Stomach (tissue), 9 donors: ENCODE measurements around the gene MICALL2. TPM values are rescaled to one million over a fixed set of nuclear protein-coding genes. Genes with fewer than 3 reads are reported as not detected.

ENCODE experiments used
- DNase-seq, 2 donors: peaks; one replicate each; pipeline versions ENCODE4 v3.0.0 to v3.0.0-alpha.2; 2013 to 2019
- H3K27ac ChIP-seq, 5 donors: fragments of 200-600 bp in 4 of 5; sonication (generic) in 4 of 5; one replicate each; pipeline ENCODE4 v1.5.1; 2013 to 2019; ENCODE audit warnings: mild to moderate bottlenecking in 1 of 5, moderate library complexity in 1 of 5
- H3K27me3 ChIP-seq, 3 donors: fragments of 200-600 bp; sonication (generic); one replicate each; pipeline ENCODE4 v1.5.1; 2017 to 2019; ENCODE audit warnings: mixed run types in 1 of 3
- H3K36me3 ChIP-seq, 4 donors: fragments of 200-600 bp; sonication (generic); 1 replicate in 3 of 4; 2 replicates in 1 of 4; pipeline ENCODE4 v1.5.1; 2016 to 2019
- H3K4me1 ChIP-seq, 4 donors: fragments of 200-600 bp; sonication (generic); one replicate each; pipeline ENCODE4 v1.5.1; 2016 to 2019
- H3K4me3 ChIP-seq, 4 donors: fragments of 200-600 bp; sonication (generic) in 3 of 4; one replicate each; pipeline ENCODE4 v1.5.1; 2016 to 2019; ENCODE audit warnings: mild to moderate bottlenecking in 1 of 4
- H3K9me3 ChIP-seq, 4 donors: fragments of 200-600 bp; sonication (generic); one replicate each; pipeline ENCODE4 v1.5.1; 2016 to 2019
- EP300 ChIP-seq: sonication (generic); formaldehyde crosslinking; IDR thresholded peaks from one replicate; pipeline ENCODE4 v1.6.1; 2017; ENCODE audit warnings: antibody characterized with exemption
- POLR2A ChIP-seq, 4 donors: fragments of 450-650 bp; IDR thresholded peaks; one replicate each; pipeline ENCODE4 v1.6.1; 2016; ENCODE audit warnings: antibody characterized with exemption in 4 of 4, control low read depth in 2 of 4, mild to moderate bottlenecking in 1 of 4, moderate library complexity in 1 of 4
- POLR2AphosphoS5 ChIP-seq, 3 donors: sonication (generic); formaldehyde crosslinking; IDR thresholded peaks; one replicate each; pipeline ENCODE4 v1.6.1; 2016; ENCODE audit warnings: antibody characterized with exemption in 3 of 3
- WGBS, 5 donors: extraction: QIAGEN DNeasy Blood & Tissue Kit in 3 of 5; methylation state at CpG; one replicate each; pipeline versions ENCODE4 v1.1.5 to v1.1.7; 2013 to 2018; 5-methylcytosine and 5-hydroxymethylcytosine counted together
- intact Hi-C: fragments of 100-400 bp; cut with DNase I; formaldehyde crosslinking; loops from one replicate; pipeline ENCODE4 v1.15.1; 2023; ENCODE audit warnings: low total_unique reads
- polyA plus RNA-seq, 3 donors: library from polyadenylated mRNA; stranded (reverse); fragments of 200-250 nt; gene quantifications; one replicate each; pipeline ENCODE4 v1.2.3, GENCODE V29; 2013
- total RNA-seq, 5 donors: library from RNA; depleted of rRNA; stranded (reverse); fragments of >200 nt; gene quantifications; one replicate each; pipeline versions ENCODE4 v1.1.0 to v1.2.3, GENCODE V29; 2014 to 2016
- TF ChIP-seq, protein P1 (sequence below), 7 experiments: fragments of 450-650 bp in 4 of 7; fragments of 200-600 bp in 3 of 7; sonication (generic) in 3 of 7; IDR thresholded peaks; one replicate each; pipeline ENCODE4 v1.5.1; 2016 to 2019; ENCODE audit warnings: antibody characterized with exemption in 7 of 7, control low read depth in 2 of 7, mild to moderate bottlenecking in 1 of 7
- donor health status: healthy with polysubstance abuse.
- donor health status: Bipolar disorder and iron deficiency.
- donor health status: healthy.

MICALL2 gene
- total and polyA plus RNA-seq, 8 donors: 30.7 to 263 (median 102) TPM

DNA sequence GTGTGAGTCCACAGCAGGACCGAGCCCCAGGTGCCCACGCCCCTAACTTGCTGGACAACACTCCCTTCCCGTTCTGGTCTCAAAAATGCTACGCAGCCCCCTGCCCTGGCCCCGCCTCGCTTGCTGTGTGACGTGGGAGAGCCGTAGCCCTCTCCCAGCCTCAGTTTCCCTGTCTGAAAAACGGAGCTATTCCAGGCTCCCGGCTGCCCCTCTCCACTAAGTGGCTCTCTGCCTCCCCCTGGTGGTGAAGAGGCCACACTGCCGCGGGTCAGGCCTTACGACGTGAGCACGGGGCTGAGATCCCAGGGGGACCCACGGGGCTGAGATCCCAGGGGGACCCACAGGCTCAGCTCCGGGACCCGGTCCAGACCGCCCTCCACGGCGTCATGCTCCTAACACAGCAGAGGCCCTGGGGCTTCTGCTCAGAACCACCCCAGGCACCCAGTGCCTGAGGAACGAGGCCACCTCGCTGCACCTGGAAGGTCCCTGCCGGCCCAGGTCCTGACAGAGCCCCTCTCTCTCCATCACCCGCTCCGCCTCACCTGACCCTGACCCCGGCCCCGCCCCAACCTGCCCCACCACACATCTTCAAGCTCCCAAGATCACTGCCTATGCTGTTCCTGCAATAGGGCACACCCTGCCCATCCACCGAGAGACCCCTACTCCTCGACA lies 26.7 kb downstream of the MICALL2 start:
- WGBS, 5 donors: 16 to 22% (median 17%) methylated on average over 17 to 30 of the region's 30 CpGs
- no peak overlapping the region for H3K4me3 ChIP-seq
- peak; percentile 82 to 85 for DNase-seq
- H3K4me1 ChIP-seq: peaks cover 0 to 17% (median 14%) of the 10 kb centered on the region in 4 donors
- H3K9me3 ChIP-seq: no peaks in the 10 kb centered on the region
- intact Hi-C loops: no loop called here
- peaks cover 10 to 39% (median 33%) of the 10 kb centered on the region in 4 donors for H3K36me3 ChIP-seq
- peaks cover 0 to 46% (median 26%) of the 10 kb centered on the region in 3 donors for H3K27me3 ChIP-seq
- no peak overlapping the region for H3K27ac ChIP-seq
- TF ChIP-seq POLR2AphosphoS5 (IDR thresholded peaks at IDR 0.05) (peak in 1 of 3 donors; percentile 45), EP300 (no peak), POLR2A (IDR thresholded peaks at IDR 0.05) (no peak)
- TF ChIP-seq, protein P1, sequence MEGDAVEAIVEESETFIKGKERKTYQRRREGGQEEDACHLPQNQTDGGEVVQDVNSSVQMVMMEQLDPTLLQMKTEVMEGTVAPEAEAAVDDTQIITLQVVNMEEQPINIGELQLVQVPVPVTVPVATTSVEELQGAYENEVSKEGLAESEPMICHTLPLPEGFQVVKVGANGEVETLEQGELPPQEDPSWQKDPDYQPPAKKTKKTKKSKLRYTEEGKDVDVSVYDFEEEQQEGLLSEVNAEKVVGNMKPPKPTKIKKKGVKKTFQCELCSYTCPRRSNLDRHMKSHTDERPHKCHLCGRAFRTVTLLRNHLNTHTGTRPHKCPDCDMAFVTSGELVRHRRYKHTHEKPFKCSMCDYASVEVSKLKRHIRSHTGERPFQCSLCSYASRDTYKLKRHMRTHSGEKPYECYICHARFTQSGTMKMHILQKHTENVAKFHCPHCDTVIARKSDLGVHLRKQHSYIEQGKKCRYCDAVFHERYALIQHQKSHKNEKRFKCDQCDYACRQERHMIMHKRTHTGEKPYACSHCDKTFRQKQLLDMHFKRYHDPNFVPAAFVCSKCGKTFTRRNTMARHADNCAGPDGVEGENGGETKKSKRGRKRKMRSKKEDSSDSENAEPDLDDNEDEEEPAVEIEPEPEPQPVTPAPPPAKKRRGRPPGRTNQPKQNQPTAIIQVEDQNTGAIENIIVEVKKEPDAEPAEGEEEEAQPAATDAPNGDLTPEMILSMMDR (IDR thresholded peaks at IDR 0.05): peak in 5 of 7 experiments; percentile 83 to 97 (median 97)

DNA sequence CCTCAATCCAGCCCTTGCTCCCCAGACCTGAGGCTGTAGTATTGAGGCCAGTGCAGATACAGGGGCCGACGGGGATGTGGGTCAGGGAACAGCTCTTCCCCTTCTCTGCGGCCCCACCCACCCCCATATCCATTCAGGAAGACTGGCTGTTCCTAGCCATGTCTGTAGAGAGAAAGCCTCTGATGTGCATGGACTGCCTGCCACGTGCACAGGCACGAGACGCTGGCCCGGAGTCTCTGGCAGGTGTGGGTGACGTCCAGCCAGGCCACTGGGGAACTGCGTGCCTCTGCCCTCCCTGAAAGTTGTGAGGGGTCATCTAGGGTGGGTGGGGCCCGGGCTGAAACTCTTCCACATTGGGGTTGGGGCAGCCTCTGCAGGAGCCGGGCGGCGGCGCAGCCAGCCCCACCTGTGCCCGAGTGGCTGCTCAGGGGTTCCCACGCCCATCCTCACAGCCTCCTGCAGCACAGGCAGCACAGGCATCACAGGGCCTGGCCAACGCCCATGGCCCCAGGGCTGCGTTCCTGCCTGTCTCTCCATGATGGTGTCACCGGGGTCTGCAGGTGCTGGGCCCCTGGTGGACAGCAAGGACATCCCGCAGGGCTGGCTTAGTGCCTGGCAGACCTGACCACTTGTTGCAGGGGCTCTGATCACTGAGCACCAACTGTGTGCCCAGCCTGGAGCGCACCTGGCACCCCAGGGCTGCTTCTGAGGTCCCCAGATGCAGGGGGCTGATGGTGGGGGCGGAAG lies 27.5 kb downstream of the MICALL2 start:
- peaks cover 3 to 32% (median 26%) of the 10 kb centered on the region in 4 donors for H3K36me3 ChIP-seq
- intact Hi-C loops: no loop called here

DNA sequence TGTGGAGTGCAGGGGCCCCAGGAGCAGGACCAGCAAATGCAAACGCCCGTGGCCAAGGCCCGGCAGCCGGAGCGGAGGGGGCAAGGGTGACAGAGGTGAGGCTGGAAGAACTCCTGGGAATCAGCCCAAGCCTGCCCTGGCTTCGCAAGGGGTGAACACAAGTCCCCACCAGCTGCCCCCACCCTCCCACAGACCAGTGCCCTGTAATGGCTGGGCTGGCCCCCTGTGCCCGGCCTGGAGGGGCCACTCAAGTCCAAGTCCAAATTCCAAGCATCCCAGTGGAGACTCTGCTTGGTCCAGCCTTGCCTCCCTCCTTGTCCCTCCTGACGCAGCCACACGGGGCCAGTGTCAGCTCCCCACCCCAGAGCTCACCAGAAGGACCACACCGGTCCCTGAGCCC lies 28.0 kb downstream of the MICALL2 start:
- Histone ChIP-seq H3K4me3 (no peak overlapping the region), H3K36me3 (peaks cover 0 to 26% (median 20%) of the 10 kb centered on the region in 4 donors), H3K27ac (no peak overlapping the region), H3K27me3 (peaks cover 0 to 48% (median 26%) of the 10 kb centered on the region in 3 donors), H3K4me1 (peaks cover 0 to 17% (median 14%) of the 10 kb centered on the region in 4 donors), H3K9me3 (no peaks in the 10 kb centered on the region)
- DNase-seq: no peak
- WGBS, 5 donors: 30 to 47% (median 34%) methylated on average over 6 to 10 of the region's 10 CpGs
- intact Hi-C loops: no loop called here
- TF ChIP-seq POLR2A (IDR thresholded peaks at IDR 0.05) (no peak), POLR2AphosphoS5 (IDR thresholded peaks at IDR 0.05) (no peak)
- TF ChIP-seq, protein P1 (IDR thresholded peaks at IDR 0.05): no peak

More for the DNA sequence above, 27.5 kb downstream of the MICALL2 start:
- H3K9me3 ChIP-seq: no peaks in the 10 kb centered on the region
- no peak overlapping the region for H3K4me3 ChIP-seq
- H3K27me3 ChIP-seq: peaks cover 0 to 46% (median 26%) of the 10 kb centered on the region in 3 donors
- H3K4me1 ChIP-seq: peaks cover 0 to 17% (median 14%) of the 10 kb centered on the region in 4 donors
- no peak for DNase-seq
- TF ChIP-seq POLR2A (IDR thresholded peaks at IDR 0.05): no peak
- H3K27ac ChIP-seq: no peak overlapping the region
- WGBS, 5 donors: 21 to 31% (median 25%) methylated on average over 14 to 22 of the region's 22 CpGs

DNA sequence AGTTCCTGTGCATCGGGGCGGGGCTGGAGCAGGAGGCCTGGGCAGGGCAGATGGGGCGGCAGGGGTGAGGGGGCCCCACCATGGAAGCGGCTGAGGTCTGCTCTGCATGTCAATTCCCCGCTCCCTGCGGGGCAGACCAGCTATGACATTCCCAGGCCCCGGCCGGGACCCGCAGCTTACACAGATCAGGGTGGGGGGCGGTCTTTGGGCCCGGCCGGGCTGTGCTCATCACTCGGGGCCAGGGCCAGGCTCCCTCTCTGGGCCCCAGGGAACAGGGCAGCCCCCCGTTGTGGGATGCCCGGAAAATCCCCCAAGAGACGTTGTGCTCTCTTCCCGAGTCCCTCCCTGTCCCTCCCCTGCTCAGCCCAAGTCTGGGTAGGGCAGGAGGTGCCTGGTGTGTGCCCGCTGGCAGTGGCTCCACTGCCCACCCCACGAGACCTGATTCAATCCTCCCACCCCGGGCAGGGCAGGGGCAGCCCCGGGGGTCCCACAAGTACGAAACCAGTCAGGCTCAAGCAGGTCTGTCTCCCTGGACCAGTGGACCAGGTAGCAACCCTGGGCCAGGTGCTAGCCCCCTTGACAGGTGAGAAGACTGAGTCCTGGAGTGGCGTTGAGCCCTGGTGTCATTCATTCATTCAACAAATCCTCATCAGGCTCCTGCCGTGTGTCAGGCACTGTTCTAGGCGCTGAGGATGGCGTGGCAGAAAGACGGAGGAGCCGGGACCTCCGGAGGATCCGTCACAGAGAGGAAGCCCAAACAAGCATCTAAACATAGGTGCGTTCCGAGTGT lies 29.0 kb downstream of the MICALL2 start:
- intact Hi-C loops: no loop called here
- H3K27ac ChIP-seq: no peak overlapping the region
- peaks cover 0 to 17% (median 10%) of the 10 kb centered on the region in 4 donors for H3K36me3 ChIP-seq
- WGBS, 5 donors: 63 to 78% (median 68%) methylated on average over 23 to 32 of the region's 32 CpGs
- no peaks in the 10 kb centered on the region for H3K9me3 ChIP-seq
- TF ChIP-seq, protein P1 (IDR thresholded peaks at IDR 0.05): no peak
- TF ChIP-seq EP300 (no peak), POLR2AphosphoS5 (IDR thresholded peaks at IDR 0.05) (no peak), POLR2A (IDR thresholded peaks at IDR 0.05) (no peak)
- no peak for DNase-seq
- H3K27me3 ChIP-seq: peaks cover 0 to 57% (median 31%) of the 10 kb centered on the region in 3 donors
- H3K4me3 ChIP-seq: no peak overlapping the region
- H3K4me1 ChIP-seq: peaks cover 0 to 17% (median 14%) of the 10 kb centered on the region in 4 donors
